ENCODE measurements around the gene SLC16A5.

DNA sequence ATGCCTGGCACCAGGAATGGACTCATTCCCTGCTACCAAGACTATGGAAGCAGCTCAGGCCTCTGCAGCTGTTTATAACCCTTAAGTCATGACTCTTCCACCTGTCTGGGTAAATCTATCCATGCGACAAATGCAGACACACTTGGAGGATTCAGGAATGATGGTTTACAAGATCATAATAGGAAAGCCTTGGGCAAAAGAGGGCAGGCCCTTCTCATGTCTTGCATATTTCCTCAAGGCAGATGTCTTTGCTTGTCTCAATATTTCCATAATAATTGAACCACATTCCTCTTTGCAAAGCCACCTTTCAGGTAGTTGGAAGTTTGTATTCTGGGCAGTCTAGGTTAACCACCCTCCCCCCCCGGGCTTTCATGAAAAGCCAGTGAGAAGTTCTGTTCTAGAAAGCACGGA is 67.4 kb downstream of the SLC16A5 start:
- TF ChIP-seq POLR2AphosphoS5 (IDR thresholded peaks at IDR 0.05; ENCODE audit: low read depth, low read length) (no peak), POLR2A (IDR thresholded peaks at IDR 0.05; ENCODE audit: low read depth, low read length) (no peak)

Measured in GM12892 (cell line).